Lower leg skin (tissue), 4 donors: ENCODE data around the gene FEZ2. TPM values are rescaled to one million over a fixed set of nuclear protein-coding genes. Genes with fewer than 3 reads are reported as not detected.

Source experiments
- DNase-seq, 2 donors: peaks; one replicate each; pipeline ENCODE4 v3.0.0-alpha.2; 2019; ENCODE audit warnings: low spot score in 2 of 2
- H3K4me3 ChIP-seq: fragments of 200-600 bp; sonication (generic); 2 replicates; pipeline ENCODE4 v1.5.1; 2017; ENCODE audit warnings: mild to moderate bottlenecking, low read depth; ENCODE audit not compliant: poor library complexity, severe bottlenecking
- POLR2A ChIP-seq, 2 donors: fragments of 450-650 bp; IDR thresholded peaks; one replicate each; pipeline ENCODE4 v1.6.1; 2016 to 2017; ENCODE audit warnings: antibody characterized with exemption in 2 of 2, mild to moderate bottlenecking in 1 of 2, moderate library complexity in 1 of 2
- WGBS, 2 donors: methylation state at CpG; one replicate each; pipeline ENCODE4 v1.1.5; 2018; 5-methylcytosine and 5-hydroxymethylcytosine counted together
- intact Hi-C: fragments of 100-400 bp; cut with DNase I; formaldehyde crosslinking; loops from one replicate; pipeline ENCODE4 v1.15.0; 2023; ENCODE audit warnings: low total_unique reads
- total RNA-seq, 4 donors: library from RNA; depleted of rRNA; stranded (reverse); fragments of >200 nt; gene quantifications; one replicate each; pipeline ENCODE4 v1.1.0, GENCODE V29; 2016
- TF ChIP-seq, protein P1 (sequence below), 3 donors: fragments of 450-650 bp; IDR thresholded peaks; one replicate each; pipeline ENCODE4 v1.5.1; 2016; ENCODE audit warnings: antibody characterized with exemption in 3 of 3, mild to moderate bottlenecking in 3 of 3, moderate library complexity in 2 of 3

Gene FEZ2, protein sequence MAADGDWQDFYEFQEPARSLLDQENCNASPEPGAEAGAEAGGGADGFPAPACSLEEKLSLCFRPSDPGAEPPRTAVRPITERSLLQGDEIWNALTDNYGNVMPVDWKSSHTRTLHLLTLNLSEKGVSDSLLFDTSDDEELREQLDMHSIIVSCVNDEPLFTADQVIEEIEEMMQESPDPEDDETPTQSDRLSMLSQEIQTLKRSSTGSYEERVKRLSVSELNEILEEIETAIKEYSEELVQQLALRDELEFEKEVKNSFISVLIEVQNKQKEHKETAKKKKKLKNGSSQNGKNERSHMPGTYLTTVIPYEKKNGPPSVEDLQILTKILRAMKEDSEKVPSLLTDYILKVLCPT
- 10 to 100 TPM in 3 of 4 donors, 1 to 10 TPM in 1; 8.1 to 24.0 (median 19.0) TPM for total RNA-seq

DNA sequence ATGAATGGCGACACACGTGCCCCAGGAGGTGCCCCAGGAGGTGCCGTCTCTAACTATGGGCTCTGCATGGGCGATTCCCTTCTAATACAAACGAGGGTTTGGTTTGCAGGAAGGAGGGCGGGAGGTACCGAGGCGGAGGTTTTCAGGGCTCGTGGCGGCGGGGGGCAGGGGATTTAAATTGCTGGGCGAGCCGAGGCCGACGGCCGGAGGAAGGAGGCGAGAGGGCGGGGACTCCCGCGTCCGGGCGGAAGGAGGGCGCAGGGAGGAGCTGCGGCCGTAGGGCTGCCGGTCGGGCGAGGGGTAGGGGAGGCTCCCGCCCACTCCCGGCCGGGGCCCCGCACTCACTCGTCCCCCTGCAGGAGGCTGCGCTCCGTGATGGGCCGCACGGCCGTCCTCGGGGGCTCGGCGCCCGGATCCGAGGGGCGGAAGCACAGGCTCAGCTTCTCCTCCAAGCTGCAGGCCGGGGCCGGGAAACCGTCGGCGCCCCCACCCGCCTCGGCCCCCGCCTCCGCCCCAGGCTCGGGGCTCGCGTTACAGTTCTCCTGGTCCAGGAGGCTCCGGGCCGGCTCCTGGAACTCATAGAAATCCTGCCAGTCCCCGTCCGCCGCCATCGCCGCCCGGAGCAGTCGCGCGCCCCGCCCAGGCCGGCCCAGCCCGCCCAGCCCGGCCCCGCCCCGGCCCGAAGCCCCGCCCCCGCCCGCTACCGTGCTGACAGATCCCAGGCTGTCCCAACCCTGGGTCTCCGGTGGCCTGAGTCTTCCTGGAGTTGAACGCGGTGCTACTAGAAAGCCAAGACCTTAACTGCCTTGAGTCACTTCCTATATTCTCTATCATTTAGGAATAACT lies at the start of gene FEZ2:
FEZ2 (minus strand) TSS at position 637 of the 846 bp plus-strand sequence; CDS start at position 611, 26 bp downstream.
- intact Hi-C loops = no loop called here
- TF ChIP-seq POLR2A (IDR thresholded peaks at IDR 0.05) = no peak
- TF ChIP-seq, protein P1, sequence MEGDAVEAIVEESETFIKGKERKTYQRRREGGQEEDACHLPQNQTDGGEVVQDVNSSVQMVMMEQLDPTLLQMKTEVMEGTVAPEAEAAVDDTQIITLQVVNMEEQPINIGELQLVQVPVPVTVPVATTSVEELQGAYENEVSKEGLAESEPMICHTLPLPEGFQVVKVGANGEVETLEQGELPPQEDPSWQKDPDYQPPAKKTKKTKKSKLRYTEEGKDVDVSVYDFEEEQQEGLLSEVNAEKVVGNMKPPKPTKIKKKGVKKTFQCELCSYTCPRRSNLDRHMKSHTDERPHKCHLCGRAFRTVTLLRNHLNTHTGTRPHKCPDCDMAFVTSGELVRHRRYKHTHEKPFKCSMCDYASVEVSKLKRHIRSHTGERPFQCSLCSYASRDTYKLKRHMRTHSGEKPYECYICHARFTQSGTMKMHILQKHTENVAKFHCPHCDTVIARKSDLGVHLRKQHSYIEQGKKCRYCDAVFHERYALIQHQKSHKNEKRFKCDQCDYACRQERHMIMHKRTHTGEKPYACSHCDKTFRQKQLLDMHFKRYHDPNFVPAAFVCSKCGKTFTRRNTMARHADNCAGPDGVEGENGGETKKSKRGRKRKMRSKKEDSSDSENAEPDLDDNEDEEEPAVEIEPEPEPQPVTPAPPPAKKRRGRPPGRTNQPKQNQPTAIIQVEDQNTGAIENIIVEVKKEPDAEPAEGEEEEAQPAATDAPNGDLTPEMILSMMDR (IDR thresholded peaks at IDR 0.05) = no peak

DNA sequence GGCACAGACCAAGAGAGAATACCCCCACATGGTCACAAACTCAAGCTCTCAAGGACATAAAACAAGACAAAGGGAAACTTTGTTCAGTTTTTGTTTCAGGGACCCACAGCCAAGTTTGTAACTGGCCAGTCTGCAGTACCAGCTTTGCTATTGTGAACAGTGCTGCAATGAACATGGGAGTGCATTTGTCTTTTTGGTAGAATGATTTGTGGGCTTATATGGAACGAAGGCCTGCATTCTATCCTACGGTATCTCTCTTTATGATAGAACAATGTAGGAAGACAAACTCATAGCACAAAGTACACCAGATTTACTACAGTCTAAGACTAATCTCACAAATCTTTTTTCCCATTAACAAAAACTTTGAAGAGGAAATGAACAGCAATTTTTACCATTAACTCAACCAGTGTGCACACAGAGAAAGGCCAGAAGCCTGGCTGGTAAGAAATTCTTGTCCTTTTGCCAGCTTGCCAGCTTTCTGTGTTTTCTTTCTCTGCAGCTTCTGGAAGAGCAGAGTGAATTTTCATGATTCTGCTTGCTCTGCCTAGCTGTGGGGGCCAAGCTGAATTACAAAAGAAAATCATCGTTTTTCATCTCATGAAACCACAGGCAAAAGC lies 37.1 kb upstream of the FEZ2 start:
- intact Hi-C loops = no loop called here
- H3K4me3 ChIP-seq = no peak overlapping the region
- WGBS, 2 donors = 64 to 75% methylated on average over 3 of the region's 3 CpGs
- no peak for DNase-seq
- no peak for TF ChIP-seq POLR2A (IDR thresholded peaks at IDR 0.05)
- TF ChIP-seq, protein P1 (IDR thresholded peaks at IDR 0.05) = no peak

More for the DNA sequence above, at the start of gene FEZ2:
- H3K4me3 ChIP-seq = peak within 1 kb of the TSS; percentile 89
- WGBS, 2 donors = 0 to 1% methylated on average over 28 to 32 of the region's 81 CpGs
- peak; percentile 43 to 93 for DNase-seq

DNA sequence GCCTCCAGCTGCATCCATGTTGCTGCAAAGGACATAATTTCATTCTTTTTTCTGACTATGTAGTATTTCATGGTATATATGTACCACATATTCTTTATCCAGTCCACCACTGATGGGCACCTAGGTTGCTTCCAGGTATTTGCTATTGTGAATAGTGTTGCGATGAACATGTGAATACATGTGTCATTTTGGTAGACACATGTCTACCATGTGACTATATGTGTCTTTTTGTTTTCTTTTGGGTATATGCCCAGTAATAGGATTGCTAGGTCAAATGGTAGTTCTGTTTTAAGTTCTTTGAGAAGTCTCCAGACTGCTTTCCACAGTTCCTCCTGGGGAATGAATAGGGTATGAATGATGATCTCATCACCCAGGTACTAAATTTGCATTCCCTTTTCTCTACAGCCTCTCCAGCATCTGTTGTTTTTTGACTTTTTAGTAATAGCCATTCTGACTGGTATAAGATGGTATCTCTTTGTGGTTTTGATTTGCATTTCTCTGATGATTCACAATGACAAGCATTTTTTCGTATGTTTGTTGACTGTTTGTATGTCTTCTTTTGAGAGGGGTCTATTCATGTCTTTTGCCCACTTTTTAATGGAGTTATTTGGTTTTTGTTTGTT lies 35.6 kb upstream of the FEZ2 start:
- intact Hi-C loops = no loop called here
- WGBS, 2 donors = 84 to 85% methylated on average over 2 of the region's 2 CpGs
- H3K4me3 ChIP-seq = no peak overlapping the region
- DNase-seq = no peak
- no peak for TF ChIP-seq POLR2A (IDR thresholded peaks at IDR 0.05)
- TF ChIP-seq, protein P1 (IDR thresholded peaks at IDR 0.05) = no peak

DNA sequence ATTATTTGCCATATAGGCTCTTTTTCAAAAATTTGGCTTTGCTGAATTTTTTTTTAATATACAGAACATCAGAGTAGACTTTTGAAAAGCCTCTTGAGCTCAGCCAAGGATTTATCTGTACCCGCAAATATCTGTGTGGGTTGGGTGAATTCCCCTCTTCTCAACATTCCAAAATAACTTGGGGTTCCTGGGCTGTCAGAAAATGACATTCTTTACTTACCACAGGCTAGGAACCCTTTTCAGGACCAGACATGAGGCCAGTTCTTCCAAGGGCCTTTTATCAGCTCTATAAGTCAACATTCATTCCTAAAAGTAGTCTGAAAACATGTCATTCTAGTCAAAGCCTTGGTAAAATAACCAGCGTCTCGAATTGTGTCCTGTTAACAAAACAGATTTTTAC lies 28.8 kb upstream of the FEZ2 start:
- H3K4me3 ChIP-seq = no peak overlapping the region
- TF ChIP-seq, protein P1 (IDR thresholded peaks at IDR 0.05) = no peak
- no peak for TF ChIP-seq POLR2A (IDR thresholded peaks at IDR 0.05)
- intact Hi-C loops = no loop called here
- WGBS, 2 donors = 75 to 76% methylated on average over 3 of the region's 3 CpGs
- DNase-seq = no peak

DNA sequence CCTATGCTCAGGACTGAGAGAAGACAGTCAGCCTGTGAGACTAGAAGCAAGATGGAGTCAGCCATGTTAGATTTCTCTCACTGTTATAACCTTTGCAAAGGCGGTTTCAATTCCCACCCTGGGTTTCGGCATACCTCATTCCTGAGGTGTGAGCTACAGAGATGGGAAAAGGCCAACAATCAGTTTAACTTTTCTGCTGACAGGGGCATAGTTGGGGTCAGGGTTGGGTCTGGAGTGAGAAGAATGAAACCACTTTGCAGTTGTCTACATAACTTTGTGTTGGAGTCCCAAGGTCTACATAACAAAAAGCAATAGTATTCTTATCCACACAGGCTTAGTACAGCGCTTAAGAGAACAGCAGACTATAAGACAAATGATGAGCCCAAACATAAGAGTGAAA lies 28.1 kb upstream of the FEZ2 start:
- 91 to 95% methylated on average over 3 of the region's 3 CpGs for WGBS, 2 donors
- no peak for DNase-seq
- no peak overlapping the region for H3K4me3 ChIP-seq
- TF ChIP-seq, protein P1 (IDR thresholded peaks at IDR 0.05) = no peak
- no peak for TF ChIP-seq POLR2A (IDR thresholded peaks at IDR 0.05)
- intact Hi-C loops = no loop called here
